NCI-H1417 treated with DMSO at 0.1 percent for 48 hours (cell line): ENCODE measurements around the gene BBS9.
"Not testable (repeated sequence)": the region's sequence is repeated elsewhere in the genome, so short reads cannot be mapped to it uniquely, and the experiment has no call there.

Experiments used
- DNase-seq: peaks from one replicate; lab custom pipeline; 2025; lab: John Stamatoyannopoulos, UW

BBS9 gene

GRCh38 chr7:33196221-33196620, 66.9 kb downstream of the BBS9 start:
- no peak for DNase-seq

- DNase-seq = no peak
Measured at GRCh38 chr7:33200282-33200681, 70.9 kb downstream of the BBS9 start.

- no peak for DNase-seq
Measured at GRCh38 chr7:33201821-33202220, 72.5 kb downstream of the BBS9 start.

- no peak for DNase-seq
Measured at GRCh38 chr7:33210958-33211357, 81.6 kb downstream of the BBS9 start.

- DNase-seq = no peak
Measured at GRCh38 chr7:33212144-33212543, 82.8 kb downstream of the BBS9 start.

GRCh38 chr7:33215992-33216391, 86.6 kb downstream of the BBS9 start:
- no peak for DNase-seq

- DNase-seq = no peak
Measured at GRCh38 chr7:33217595-33217994, 88.2 kb downstream of the BBS9 start.

- not testable (repeated sequence) for DNase-seq
Measured at GRCh38 chr7:33218841-33219535, 89.6 kb downstream of the BBS9 start.

- DNase-seq = no peak
Measured at GRCh38 chr7:33220231-33220630, 90.9 kb downstream of the BBS9 start.

GRCh38 chr7:33221390-33221789, 92.0 kb downstream of the BBS9 start:
- no peak for DNase-seq

- no peak for DNase-seq
Measured at GRCh38 chr7:33232632-33233145, 103.3 kb downstream of the BBS9 start.

- DNase-seq = no peak
Measured at GRCh38 chr7:33233659-33234058, 104.3 kb downstream of the BBS9 start.

GRCh38 chr7:33237036-33237435, 107.7 kb downstream of the BBS9 start:
- DNase-seq = no peak

GRCh38 chr7:33243319-33243881, 114.0 kb downstream of the BBS9 start:
- DNase-seq = peak; percentile 30

GRCh38 chr7:33248671-33249070, 119.3 kb downstream of the BBS9 start:
- no peak for DNase-seq

GRCh38 chr7:33250421-33250871, 121.1 kb downstream of the BBS9 start:
- DNase-seq = no peak

- no peak for DNase-seq
Measured at GRCh38 chr7:33251301-33251700, 121.9 kb downstream of the BBS9 start.

GRCh38 chr7:33258491-33258951, 129.2 kb downstream of the BBS9 start:
- no peak for DNase-seq

GRCh38 chr7:33261585-33261984, 132.2 kb downstream of the BBS9 start:
- DNase-seq = no peak

GRCh38 chr7:33262476-33262875, 133.1 kb downstream of the BBS9 start:
- no peak for DNase-seq

- DNase-seq = not testable (repeated sequence)
Measured at GRCh38 chr7:33271839-33272371, 142.5 kb downstream of the BBS9 start.

GRCh38 chr7:33273356-33273755, 144.0 kb downstream of the BBS9 start:
- no peak for DNase-seq

- DNase-seq = no peak
Measured at GRCh38 chr7:33276325-33276724, 147.0 kb downstream of the BBS9 start.
